Measurements from ENCODE around the gene HSFY1.
"Not testable (repeated sequence)": the region's sequence is repeated elsewhere in the genome, so short reads cannot be mapped to it uniquely, and the experiment has no call there.

Gene HSFY1

GRCh38 chrY:18546420-18546819 is at the start of gene HSFY1:
HSFY1 (plus strand) TSS chrY:18546720; CDS start chrY:18546788, 68 bp downstream.
- not testable (repeated sequence) for DNase-seq

GRCh38 chrY:18504266-18504665 is 42.3 kb upstream of the HSFY1 start:
- not testable (repeated sequence) for DNase-seq

- not testable (repeated sequence) for DNase-seq
These were observed 15.4 kb upstream of the HSFY1 start for GRCh38 chrY:18530995-18531655.

- DNase-seq = not testable (repeated sequence)
These were observed 7.6 kb upstream of the HSFY1 start for GRCh38 chrY:18538952-18539351.

GRCh38 chrY:18553132-18553531 is 6.6 kb downstream of the HSFY1 start:
- not testable (repeated sequence) for DNase-seq

- DNase-seq = not testable (repeated sequence)
These were observed 19.4 kb downstream of the HSFY1 start for GRCh38 chrY:18565915-18566314.

Measured in stimulated activated CD4-positive, alpha-beta T cell treated with anti-CD3 and anti-CD28 coated beads, Interleukin-1b, Interleukin-23, amount 100 ng/mL, for 48 hours (primary cell).